Trophoblast cell (in vitro differentiated cells and primary cell): ENCODE measurements around the gene ORAI1. TPM values are rescaled to one million over a fixed set of nuclear protein-coding genes. Genes with fewer than 3 reads are reported as not detected.

Source experiments
- DNase-seq, 2 donors: peaks; one replicate each; pipeline ENCODE4 v3.0.0-alpha.2; 2016
- H2AFZ ChIP-seq: 2 replicates; pipeline ENCODE4 v1.6.1; 2013; ENCODE audit warnings: low read length, moderate library complexity, mild to moderate bottlenecking; ENCODE audit not compliant: insufficient read depth, poor library complexity
- H2AK5ac ChIP-seq: 2 replicates; pipeline ENCODE4 v1.6.1; 2013; ENCODE audit warnings: mild to moderate bottlenecking, low read length
- H2BK120ac ChIP-seq: 2 replicates; pipeline ENCODE4 v1.6.1; 2013; ENCODE audit warnings: low read length, mild to moderate bottlenecking, moderate library complexity; ENCODE audit not compliant: insufficient read depth, poor library complexity
- H2BK12ac ChIP-seq: 2 replicates; pipeline ENCODE4 v1.6.1; 2013; ENCODE audit warnings: mild to moderate bottlenecking, low read length, moderate library complexity
- H2BK5ac ChIP-seq: 2 replicates; pipeline ENCODE4 v1.6.1; 2013; ENCODE audit warnings: low read length, low read depth, moderate library complexity, mild to moderate bottlenecking; ENCODE audit not compliant: poor library complexity
- H3K14ac ChIP-seq: 2 replicates; pipeline ENCODE4 v1.6.1; 2013; ENCODE audit warnings: mild to moderate bottlenecking, low read length
- H3K18ac ChIP-seq: 2 replicates; pipeline ENCODE4 v1.6.1; 2013; ENCODE audit warnings: mild to moderate bottlenecking, low read length
- H3K23ac ChIP-seq: 2 replicates; pipeline ENCODE4 v1.6.1; 2013; ENCODE audit warnings: low read length
- H3K27ac ChIP-seq: 2 replicates; pipeline ENCODE4 v1.5.1; 2013; ENCODE audit warnings: low read depth, mild to moderate bottlenecking, inconsistent platforms, low read length, moderate library complexity
- H3K27me3 ChIP-seq: 2 replicates; pipeline ENCODE4 v1.6.1; 2013; ENCODE audit warnings: inconsistent platforms, mild to moderate bottlenecking, low read length, moderate library complexity; ENCODE audit not compliant: insufficient read depth
- H3K36me3 ChIP-seq, 2 experiments: 1 replicate in 1 of 2; 2 replicates in 1 of 2; pipeline ENCODE4 v1.6.1; 2013; ENCODE audit warnings: low read length in 2 of 2, mild to moderate bottlenecking in 2 of 2, moderate library complexity in 1 of 2; ENCODE audit not compliant: insufficient read depth in 2 of 2, control insufficient read depth in 1 of 2
- H3K4ac ChIP-seq: 2 replicates; pipeline ENCODE4 v1.6.1; 2013; ENCODE audit warnings: low read depth, mild to moderate bottlenecking, low read length, moderate library complexity
- H3K4me1 ChIP-seq, 2 experiments: 1 replicate in 1 of 2; 2 replicates in 1 of 2; pipeline ENCODE4 v1.6.1; 2013; ENCODE audit warnings: low read length in 2 of 2, mild to moderate bottlenecking in 2 of 2, moderate library complexity in 1 of 2; ENCODE audit not compliant: insufficient read depth in 2 of 2, control insufficient read depth in 1 of 2
- H3K4me2 ChIP-seq: 2 replicates; pipeline ENCODE4 v1.6.1; 2013; ENCODE audit warnings: inconsistent platforms, mild to moderate bottlenecking, low read length, moderate library complexity
- H3K4me3 ChIP-seq: 2 replicates; pipeline ENCODE4 v1.5.1; 2013; ENCODE audit warnings: mild to moderate bottlenecking, low read depth, low read length, inconsistent platforms
- H3K79me1 ChIP-seq: one replicate; pipeline ENCODE4 v1.6.1; 2013; ENCODE audit warnings: low read length
- H3K79me2 ChIP-seq: 2 replicates; pipeline ENCODE4 v1.6.1; 2013; ENCODE audit warnings: low read length, mild to moderate bottlenecking; ENCODE audit not compliant: control insufficient read depth, insufficient read depth, poor library complexity
- H3K9ac ChIP-seq: 2 replicates; pipeline ENCODE4 v1.6.1; 2013; ENCODE audit warnings: mild to moderate bottlenecking, low read length
- H3K9me3 ChIP-seq: 2 replicates; pipeline ENCODE4 v1.6.1; 2013; ENCODE audit warnings: low read depth, mild to moderate bottlenecking, control low read depth, inconsistent platforms, low read length; ENCODE audit not compliant: insufficient read depth
- H4K12ac ChIP-seq: 2 replicates; pipeline ENCODE4 v1.6.1; 2013; ENCODE audit warnings: low read depth, mild to moderate bottlenecking, low read length, moderate library complexity
- H4K8ac ChIP-seq: 2 replicates; pipeline ENCODE4 v1.6.1; 2013; ENCODE audit warnings: low read depth, mild to moderate bottlenecking, low read length, moderate library complexity
- H4K91ac ChIP-seq: one replicate; pipeline ENCODE4 v1.6.1; 2013; ENCODE audit warnings: low read depth, mild to moderate bottlenecking, low read length, moderate library complexity
- WGBS: extraction: QIAGEN DNeasy Blood & Tissue Kit; methylation state at CpG from one replicate; pipeline ENCODE4 v1.1.7; 2013; ENCODE audit warnings: missing lambda C conversion rate; ENCODE audit not compliant: insufficient read length, insufficient coverage; ENCODE audit errors: extremely low coverage; 5-methylcytosine and 5-hydroxymethylcytosine counted together
- polyA plus RNA-seq: library from polyadenylated mRNA; stranded (reverse); fragments of 200-250 nt; gene quantifications from 2 replicates; pipeline ENCODE4 v1.2.3, GENCODE V29; 2013

Gene ORAI1
- 17.2 and 17.7 TPM in 2 replicates for polyA plus RNA-seq

- Histone ChIP-seq H3K14ac (peak within 1 kb of the TSS; percentile 96), H3K9me3 (no peaks in the 10 kb centered on the region), H2BK12ac (peak within 1 kb of the TSS; percentile 89), H3K27ac (peak within 1 kb of the TSS; percentile 88), H4K8ac (peak within 1 kb of the TSS; percentile 100), H3K4me3 (peak within 1 kb of the TSS; percentile 75), H3K4me1 (peaks cover 21 to 31% of the 10 kb centered on the region in 2 experiments), H2BK5ac (peak within 1 kb of the TSS; percentile 94), H3K27me3 (no peaks in the 10 kb centered on the region), H3K79me1 (peaks cover 17% of the 10 kb centered on the region), H2AFZ (peak within 1 kb of the TSS; percentile 97), H3K36me3 (no peaks in the 10 kb centered on the region), H3K18ac (peak within 1 kb of the TSS; percentile 98), H3K79me2 (peaks cover 9% of the 10 kb centered on the region), H3K9ac (peak within 1 kb of the TSS; percentile 81), H4K91ac (peak within 1 kb of the TSS; percentile 84), H2BK120ac (peak within 1 kb of the TSS; percentile 98), H3K4me2 (peak within 1 kb of the TSS; percentile 94), H3K23ac (no peak within 1 kb of the TSS), H3K4ac (peak within 1 kb of the TSS; percentile 90), H4K12ac (peak within 1 kb of the TSS; percentile 96), H2AK5ac (peak within 1 kb of the TSS; percentile 95)
- peak; percentile 94 to 99 for DNase-seq
- no CpG with 5 or more reads among the region's 92 CpGs for WGBS
Observed at GRCh38 chr12:121626087-121626852, at the start of gene ORAI1. ORAI1 (plus strand) TSS chr12:121626530.

GRCh38 chr12:121576851-121577391 is 49.4 kb upstream of the ORAI1 start:
- Histone ChIP-seq H3K9ac (no peak overlapping the region), H3K14ac (peak overlapping the region; percentile 79), H2AK5ac (peak overlapping the region; percentile 64), H2AFZ (peak overlapping the region; percentile 56), H3K79me1 (peaks cover 43% of the 10 kb centered on the region), H3K27ac (peak overlapping the region; percentile 95), H2BK120ac (peak overlapping the region; percentile 66), H3K4me1 (peaks cover 30 to 50% of the 10 kb centered on the region in 2 experiments), H3K9me3 (no peaks in the 10 kb centered on the region), H4K91ac (peak overlapping the region; percentile 93), H3K4ac (peak overlapping the region; percentile 22), H4K8ac (peak overlapping the region; percentile 81), H3K79me2 (peaks cover 6% of the 10 kb centered on the region), H4K12ac (peak overlapping the region; percentile 71), H2BK5ac (peak overlapping the region; percentile 74), H3K23ac (no peak overlapping the region), H3K27me3 (no peaks in the 10 kb centered on the region), H3K36me3 (peaks cover 7 to 13% of the 10 kb centered on the region in 2 experiments), H2BK12ac (peak overlapping the region; percentile 63), H3K4me3 (no peak overlapping the region), H3K4me2 (peak overlapping the region; percentile 79), H3K18ac (peak overlapping the region; percentile 46)
- no CpG with 5 or more reads among the region's 4 CpGs for WGBS
- peak in 1 of 2 donors; percentile 55 for DNase-seq

GRCh38 chr12:121577443-121578180 is 48.7 kb upstream of the ORAI1 start:
- peak overlapping the region; percentile 86 for H2AFZ ChIP-seq
- peak overlapping the region; percentile 95 for H3K27ac ChIP-seq
- H3K4me2 ChIP-seq, result peak overlapping the region; percentile 79
- no peak overlapping the region for H3K23ac ChIP-seq
- no peak for DNase-seq
- peak overlapping the region; percentile 89 for H3K4ac ChIP-seq
- peaks cover 7 to 13% of the 10 kb centered on the region in 2 experiments for H3K36me3 ChIP-seq
- H2BK5ac ChIP-seq, result peak overlapping the region; percentile 74
- peak overlapping the region; percentile 87 for H3K18ac ChIP-seq
- peak overlapping the region; percentile 90 for H2BK120ac ChIP-seq
- no CpG with 5 or more reads among the region's 10 CpGs for WGBS
- H3K79me2 ChIP-seq, result peaks cover 6% of the 10 kb centered on the region
- H3K4me3 ChIP-seq, result no peak overlapping the region
- H4K91ac ChIP-seq, result peak overlapping the region; percentile 96
- peak overlapping the region; percentile 86 for H3K14ac ChIP-seq
- H3K79me1 ChIP-seq, result peaks cover 47% of the 10 kb centered on the region
- H3K27me3 ChIP-seq, result no peaks in the 10 kb centered on the region
- H3K4me1 ChIP-seq, result peaks cover 34 to 55% of the 10 kb centered on the region in 2 experiments
- peak overlapping the region; percentile 65 for H4K12ac ChIP-seq
- peak overlapping the region; percentile 88 for H4K8ac ChIP-seq
- H2AK5ac ChIP-seq, result peak overlapping the region; percentile 85
- H2BK12ac ChIP-seq, result peak overlapping the region; percentile 81
- H3K9me3 ChIP-seq, result no peaks in the 10 kb centered on the region
- peak overlapping the region; percentile 26 for H3K9ac ChIP-seq
